SU-DHL-6 (cell line): ENCODE data around the gene APLNR.

Experiments
- H2AFZ ChIP-seq: fragments of 200-600 bp; sonication (generic); 2 replicates; pipeline ENCODE4 v1.6.1; 2014; ENCODE audit warnings: low read depth, mild to moderate bottlenecking, moderate library complexity, mixed read lengths, antibody characterized with exemption, low read length; ENCODE audit not compliant: severe bottlenecking
- H3F3A ChIP-seq: fragments of 200-600 bp; shearing (Covaris generic); 2 replicates; pipeline ENCODE4 v1.6.0; 2016; ENCODE audit warnings: antibody characterized with exemption, mild to moderate bottlenecking; ENCODE audit not compliant: insufficient read depth
- H3K27ac ChIP-seq: fragments of 200-600 bp; sonication (generic); 2 replicates; pipeline ENCODE4 v1.5.1; 2016; ENCODE audit warnings: low read depth, mild to moderate bottlenecking, low read length, moderate library complexity, mixed read lengths
- H3K27me3 ChIP-seq: fragments of 200-600 bp; sonication (generic), shearing (Covaris generic); 2 replicates; pipeline ENCODE4 v1.6.0; 2014; ENCODE audit warnings: mild to moderate bottlenecking, low read length
- H3K36me3 ChIP-seq: fragments of 200-600 bp; sonication (generic); 2 replicates; pipeline ENCODE4 v1.6.1; 2014; ENCODE audit warnings: mild to moderate bottlenecking, low read length, mixed read lengths
- H3K4me2 ChIP-seq: fragments of 300-600, 200-600 bp; shearing (Covaris generic), sonication (generic); 2 replicates; pipeline ENCODE4 v1.6.0; 2014; ENCODE audit warnings: low read length, low read depth, mild to moderate bottlenecking; ENCODE audit not compliant: poor library complexity, severe bottlenecking
- H3K4me3 ChIP-seq: fragments of 200-600 bp; sonication (generic); 2 replicates; pipeline ENCODE4 v1.5.1; 2014; ENCODE audit warnings: antibody characterized with exemption, low read length, mild to moderate bottlenecking, mixed read lengths; ENCODE audit not compliant: insufficient read depth, poor library complexity, severe bottlenecking
- H3K79me2 ChIP-seq: fragments of 200-600 bp; sonication (generic); 2 replicates; pipeline ENCODE4 v1.6.1; 2014; ENCODE audit warnings: mild to moderate bottlenecking, low read length, moderate library complexity; ENCODE audit not compliant: insufficient read depth
- H3K9ac ChIP-seq: fragments of 200-600 bp; sonication (generic); 2 replicates; pipeline ENCODE4 v1.7.0; 2014; ENCODE audit warnings: mild to moderate bottlenecking, low read length
- H3K9me2 ChIP-seq: fragments of 200-600 bp; sonication (generic); replicated peaks from 2 replicates; pipeline ENCODE4 v1.6.1; 2014; ENCODE audit warnings: low read length; ENCODE audit not compliant: insufficient read depth
- H3K9me3 ChIP-seq: fragments of 200-600 bp; sonication (generic); 2 replicates; pipeline ENCODE4 v1.6.1; 2014; ENCODE audit warnings: low read length, mixed read lengths; ENCODE audit not compliant: insufficient read depth
- H4K20me1 ChIP-seq: fragments of 200-600 bp; sonication (generic); 2 replicates; pipeline ENCODE4 v1.6.1; 2014; ENCODE audit warnings: low read depth, mild to moderate bottlenecking, antibody characterized with exemption, low read length, moderate library complexity, mixed read lengths
- CTCF ChIP-seq: fragments of 200-600 bp; sonication (generic); IDR thresholded peaks from one replicate; pipeline ENCODE4 v1.5.1; 2017; ENCODE audit warnings: antibody characterized with exemption, mild to moderate bottlenecking, low read length, moderate library complexity; ENCODE audit not compliant: insufficient read depth, poor library complexity, severe bottlenecking
- EZH2phosphoT487 ChIP-seq: fragments of 200-600 bp; sonication (generic), shearing (Covaris generic); conservative IDR thresholded peaks from 2 replicates; pipeline ENCODE4 v1.6.1; 2018; ENCODE audit warnings: mild to moderate bottlenecking, antibody characterized with exemption, low read length, moderate library complexity, mixed read lengths

The APLNR gene

DNA sequence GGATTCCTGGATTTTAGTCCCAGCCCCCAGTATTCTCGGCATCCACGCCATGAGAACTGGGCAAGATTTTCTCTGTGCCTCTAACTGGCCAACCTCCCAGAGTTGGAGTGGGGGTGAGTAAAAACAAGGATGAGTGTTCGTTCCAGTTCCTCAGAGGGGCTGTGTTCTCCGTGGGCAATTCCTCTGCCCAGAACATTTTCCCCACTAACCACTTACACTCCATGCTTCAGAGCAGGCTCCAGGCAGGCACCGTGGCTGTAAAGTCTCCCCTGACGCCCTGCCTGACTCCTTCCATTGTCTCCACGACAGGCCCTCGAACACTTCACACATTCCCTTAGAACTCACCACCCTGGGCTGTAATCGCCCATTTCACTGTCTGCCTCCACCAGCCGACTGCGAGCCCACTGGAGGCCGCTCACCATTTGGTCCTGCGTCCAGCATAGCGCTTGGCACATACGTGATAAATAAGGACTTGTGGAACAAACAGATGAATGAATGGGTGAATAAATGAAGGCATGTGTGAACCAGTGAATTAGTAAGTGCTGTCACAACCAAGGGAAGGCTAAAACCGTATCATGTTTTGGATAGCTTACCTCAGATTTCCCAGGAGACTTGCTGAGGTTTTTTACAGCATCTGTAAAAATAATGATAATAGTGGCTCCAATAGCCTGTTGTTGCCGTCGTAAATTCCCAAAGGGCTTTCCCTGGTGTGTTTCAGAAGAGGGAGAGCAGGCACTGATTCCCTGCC, 6.1 kb downstream of the APLNR start:
- H3K36me3 ChIP-seq = no peaks in the 10 kb centered on the region
- H3K27ac ChIP-seq = no peak overlapping the region
- H3K9ac ChIP-seq = no peak overlapping the region
- no peaks in the 10 kb centered on the region for H4K20me1 ChIP-seq
- H3K4me3 ChIP-seq = no peak overlapping the region
- no peaks in the 10 kb centered on the region for H3K9me3 ChIP-seq
- no peak overlapping the region for H2AFZ ChIP-seq
- no peaks in the 10 kb centered on the region for H3K79me2 ChIP-seq
- H3K9me2 ChIP-seq = no peaks in the 10 kb centered on the region
- H3K27me3 ChIP-seq = no peaks in the 10 kb centered on the region
- TF ChIP-seq CTCF (no peak), EZH2phosphoT487 (no peak)
- H3K4me2 ChIP-seq = no peak overlapping the region
- no peaks in the 10 kb centered on the region for H3F3A ChIP-seq

GRCh38 chr11:57230316-57230715, 6.7 kb downstream of the APLNR start:
- Histone ChIP-seq H3K9me3 (no peaks in the 10 kb centered on the region), H3K9ac (no peak overlapping the region), H3K9me2 (no peaks in the 10 kb centered on the region), H3K4me3 (no peak overlapping the region), H3K27me3 (no peaks in the 10 kb centered on the region), H3K36me3 (no peaks in the 10 kb centered on the region), H2AFZ (no peak overlapping the region), H4K20me1 (no peaks in the 10 kb centered on the region), H3F3A (no peaks in the 10 kb centered on the region), H3K27ac (no peak overlapping the region), H3K4me2 (no peak overlapping the region), H3K79me2 (no peaks in the 10 kb centered on the region)
- no peak for TF ChIP-seq EZH2phosphoT487
- no peak for TF ChIP-seq CTCF

- H2AFZ ChIP-seq = no peak overlapping the region
- no peaks in the 10 kb centered on the region for H4K20me1 ChIP-seq
- H3K4me2 ChIP-seq = no peak overlapping the region
- no peak overlapping the region for H3K4me3 ChIP-seq
- no peaks in the 10 kb centered on the region for H3K36me3 ChIP-seq
- TF ChIP-seq CTCF = no peak
- no peak for TF ChIP-seq EZH2phosphoT487
- H3K79me2 ChIP-seq = no peaks in the 10 kb centered on the region
- no peaks in the 10 kb centered on the region for H3K9me3 ChIP-seq
- H3K27ac ChIP-seq = no peak overlapping the region
- H3K9ac ChIP-seq = no peak overlapping the region
- no peaks in the 10 kb centered on the region for H3K9me2 ChIP-seq
- no peaks in the 10 kb centered on the region for H3F3A ChIP-seq
- H3K27me3 ChIP-seq = no peaks in the 10 kb centered on the region
Measured at GRCh38 chr11:57228600-57228999, 8.4 kb downstream of the APLNR start.
